HG03039 (cell line): ENCODE measurements around the gene PDLIM1.
"Not testable (repeated sequence)": the region's sequence is repeated elsewhere in the genome, so short reads cannot be mapped to it uniquely, and the experiment has no call there.

Source experiments
- ATAC-seq: cut with Tn5 transposase; IDR thresholded peaks from one replicate; pipeline ENCODE4 v1.9.1; 2021; ENCODE audit warnings: mild to moderate bottlenecking, moderate library complexity; ENCODE audit not compliant: unreplicated experiment

The PDLIM1 gene

DNA sequence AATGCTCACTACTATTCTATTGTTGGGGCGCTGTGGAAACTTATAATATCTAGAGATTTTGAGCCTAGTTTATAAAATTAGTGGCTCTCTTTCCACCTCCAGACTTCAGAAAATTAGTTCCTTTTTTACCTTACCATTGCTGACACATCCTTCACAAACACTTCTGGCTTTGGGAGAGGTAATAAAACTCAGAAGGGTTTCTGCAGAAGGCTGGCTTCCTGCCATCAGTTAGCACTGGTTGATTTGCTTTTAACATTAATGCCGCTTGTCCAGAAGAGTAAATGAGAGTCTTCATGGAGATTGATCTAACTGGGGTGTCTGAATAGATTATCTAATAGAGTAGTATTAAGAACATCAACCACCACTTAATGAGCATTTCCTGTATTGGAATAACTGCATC is 76.4 kb downstream of the PDLIM1 start:
- no peak for ATAC-seq

DNA sequence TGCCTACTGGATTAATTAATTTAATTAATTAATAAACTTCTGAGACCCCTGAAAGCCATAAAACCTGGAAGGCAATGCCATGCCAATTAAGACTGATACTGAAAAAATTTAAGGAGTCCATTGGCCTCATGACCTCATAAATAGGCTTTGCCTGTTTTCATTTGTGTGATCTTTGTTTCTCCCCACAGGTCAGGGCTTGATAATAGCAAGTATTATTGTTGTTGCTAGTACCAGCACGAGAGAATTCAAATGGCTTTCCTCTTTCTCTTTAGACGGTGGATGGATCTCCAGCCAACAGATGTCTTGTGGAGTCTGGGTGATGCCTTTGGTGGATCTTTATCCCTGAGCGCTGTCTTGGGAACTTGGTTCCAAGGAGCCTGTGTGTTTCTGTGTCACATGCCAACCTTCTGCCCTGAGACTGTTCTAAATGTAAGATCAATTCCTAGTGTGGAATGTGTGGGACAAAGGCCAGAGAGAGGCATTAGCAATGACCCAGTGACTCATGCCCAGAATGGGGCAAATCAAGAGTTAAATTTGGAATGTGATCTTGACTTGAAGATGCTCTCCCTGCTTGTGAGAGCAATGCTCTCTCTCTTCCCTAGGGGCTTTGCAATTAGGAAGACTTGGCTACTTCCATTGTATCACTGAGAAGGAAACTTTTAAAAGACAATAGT is 79.1 kb downstream of the PDLIM1 start:
- ATAC-seq, result no peak

DNA sequence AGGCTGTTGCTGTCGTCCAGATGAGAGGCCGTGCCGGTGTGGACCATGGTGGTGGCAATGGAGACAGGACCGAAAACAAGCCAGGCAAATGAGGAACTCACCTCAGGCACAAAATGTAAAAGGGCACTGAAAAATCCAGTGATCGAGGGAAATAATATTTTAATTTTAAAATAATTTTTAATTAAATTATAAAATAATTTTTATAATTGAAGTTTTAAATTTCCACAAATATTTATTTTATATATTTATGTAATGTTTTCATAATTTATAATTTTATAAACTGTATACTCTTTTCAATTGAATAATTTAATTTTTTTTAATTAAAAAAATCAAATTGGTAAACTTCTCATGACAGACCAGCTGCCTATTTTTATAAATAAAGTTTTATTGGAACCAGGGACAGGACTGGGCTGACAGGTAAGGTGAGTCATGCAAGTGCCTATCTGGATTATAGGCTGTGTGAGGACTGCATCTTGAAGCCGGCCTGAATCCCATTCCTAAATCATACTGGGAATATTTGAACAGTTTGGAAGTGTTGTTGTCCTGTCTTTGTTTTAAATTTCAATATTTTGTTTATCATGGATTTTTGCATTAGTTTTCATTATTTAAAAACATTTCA is 81.2 kb downstream of the PDLIM1 start:
- no peak for ATAC-seq

DNA sequence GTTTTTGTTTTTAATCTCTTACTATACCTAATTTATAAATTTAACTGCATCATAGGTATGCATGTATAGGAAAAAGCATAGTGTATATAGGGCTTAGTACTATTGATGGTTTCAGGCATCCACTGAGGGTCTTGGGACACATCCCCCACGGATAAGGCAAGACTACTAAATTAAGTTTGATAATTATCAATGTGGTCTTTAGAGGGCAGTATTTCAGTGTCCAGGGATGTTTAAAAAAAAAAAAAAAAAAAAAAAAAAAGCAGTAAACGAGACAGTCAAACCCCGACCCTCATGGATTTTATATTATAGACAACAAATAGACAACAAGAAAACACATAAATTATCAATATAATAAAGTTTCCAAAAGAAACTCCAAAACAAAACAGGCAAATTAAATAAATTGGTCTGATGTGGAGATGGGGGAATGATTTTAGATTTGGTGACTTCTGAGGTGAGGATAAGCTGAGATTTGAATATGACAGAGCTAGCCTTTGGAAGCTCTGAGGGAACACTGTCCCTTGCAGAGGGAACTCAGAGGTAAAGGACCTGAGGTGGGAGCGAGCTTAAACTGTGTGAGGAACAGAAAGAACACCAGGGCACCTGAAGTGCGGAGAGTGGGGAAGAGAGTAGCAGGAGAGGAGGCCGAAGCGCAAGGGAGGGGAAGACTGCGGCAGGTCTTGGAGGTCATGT is 82.0 kb downstream of the PDLIM1 start:
- ATAC-seq, result no peak

- ATAC-seq, result not testable (repeated sequence)
Measured at GRCh38 chr10:95202865-95203264, 87.9 kb downstream of the PDLIM1 start.

DNA sequence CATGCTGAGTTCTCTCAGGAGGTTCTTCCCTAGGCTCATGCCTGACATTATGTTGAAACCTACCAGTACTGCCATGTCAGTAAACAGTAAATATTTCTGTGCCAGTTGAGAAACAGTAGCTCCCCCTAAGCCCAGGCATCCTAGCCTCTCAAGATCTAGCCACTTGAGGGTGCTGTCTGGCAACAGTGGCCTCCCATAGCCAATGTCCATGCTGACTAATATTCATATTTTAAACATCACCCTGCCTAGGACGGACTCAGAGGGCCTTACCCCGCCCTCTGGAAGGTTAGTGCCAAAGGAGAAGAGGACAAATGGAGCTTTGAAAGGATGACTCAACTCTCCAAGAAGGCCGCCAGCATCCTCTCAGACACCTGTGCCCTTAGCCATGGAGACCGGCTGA is 89.1 kb downstream of the PDLIM1 start:
- no peak for ATAC-seq

DNA sequence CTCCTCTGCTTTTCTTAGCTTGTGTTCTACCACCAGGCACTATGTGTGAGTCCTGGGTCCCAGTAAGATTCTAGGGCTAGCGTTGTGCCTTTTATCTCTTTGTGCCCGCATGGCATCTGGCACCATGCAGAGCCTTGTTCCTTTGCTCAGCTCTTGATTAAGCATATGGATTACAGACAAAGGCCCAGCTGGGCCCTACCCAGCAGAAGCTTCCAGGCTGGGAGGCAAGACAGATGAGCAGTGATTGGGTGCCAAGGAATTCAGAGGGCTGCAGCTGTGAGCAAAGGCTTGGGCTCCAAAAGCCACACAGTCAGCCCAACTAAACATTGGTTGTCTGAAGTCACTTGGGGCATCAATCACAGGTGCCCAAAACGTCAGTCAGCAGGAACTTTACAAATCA is 94.8 kb downstream of the PDLIM1 start:
- ATAC-seq, result no peak

- ATAC-seq, result no peak
Measured at GRCh38 chr10:95193944-95194343, 96.9 kb downstream of the PDLIM1 start, which contains the start of gene ACSM6. Gene ACSM6 (plus strand): TSS chr10:95194238. CDS start chr10:95194486, 248 bp downstream.

DNA sequence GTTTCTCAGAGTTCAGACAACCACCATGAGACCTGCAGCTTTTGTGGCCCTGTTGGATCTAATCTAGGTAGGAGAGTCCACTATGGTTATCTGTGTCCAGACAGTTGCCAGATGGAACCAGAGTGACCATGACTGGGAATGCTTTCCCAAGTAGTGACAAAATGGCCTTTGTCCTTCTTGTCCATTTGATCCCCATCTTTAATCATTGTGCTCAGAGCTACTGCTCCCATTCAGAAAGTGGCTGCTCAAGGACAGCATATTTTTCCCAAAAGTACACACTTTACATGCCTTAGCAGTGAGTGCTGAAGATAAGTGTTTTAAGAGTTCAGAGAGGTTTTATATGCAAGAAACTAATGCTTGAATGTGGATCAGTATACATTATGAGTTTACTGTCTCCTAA is 102.2 kb downstream of the PDLIM1 start:
- ATAC-seq, result no peak

- ATAC-seq, result no peak
Measured at GRCh38 chr10:95187617-95188016, 103.2 kb downstream of the PDLIM1 start.
